NCI-H82 treated with DMSO at 0.1 percent for 48 hours (cell line): ENCODE data around the gene DCLRE1B.

ENCODE experiments used
- DNase-seq: peaks from one replicate; lab custom pipeline; 2025; ENCODE audit not compliant: unreplicated experiment; lab: John Stamatoyannopoulos, UW

DCLRE1B gene

GRCh38 chr1:113904674-113905434 lies at the start of gene DCLRE1B, which contains the start of gene AP4B1:
DCLRE1B (plus strand) TSS chr1:113905326; CDS start chr1:113905587, 261 bp downstream.
AP4B1 (minus strand) TSS chr1:113904799; CDS start chr1:113904717, 82 bp downstream.
- DNase-seq: peak; percentile 99

GRCh38 chr1:113855630-113856400 lies 49.3 kb upstream of the DCLRE1B start:
- no peak for DNase-seq

GRCh38 chr1:113856401-113856790 lies 48.7 kb upstream of the DCLRE1B start:
- DNase-seq: no peak

- DNase-seq: no peak
Observed at GRCh38 chr1:113857776-113858175, 47.4 kb upstream of the DCLRE1B start.

GRCh38 chr1:113858418-113858817 lies 46.7 kb upstream of the DCLRE1B start:
- no peak for DNase-seq

- DNase-seq: no peak
Observed at GRCh38 chr1:113858982-113859381, 46.1 kb upstream of the DCLRE1B start.

GRCh38 chr1:113859478-113860175 lies 45.5 kb upstream of the DCLRE1B start:
- DNase-seq: no peak

GRCh38 chr1:113860891-113861290 lies 44.2 kb upstream of the DCLRE1B start:
- DNase-seq: no peak

- DNase-seq: no peak
Observed at GRCh38 chr1:113861641-113862040, 43.5 kb upstream of the DCLRE1B start.

GRCh38 chr1:113868387-113869083 lies 36.6 kb upstream of the DCLRE1B start:
- DNase-seq: no peak

GRCh38 chr1:113870778-113871177 lies 34.3 kb upstream of the DCLRE1B start:
- no peak for DNase-seq

GRCh38 chr1:113871597-113872113 lies 33.5 kb upstream of the DCLRE1B start, which contains the start of gene PTPN22:
PTPN22 (minus strand) TSS chr1:113871712.
- DNase-seq: no peak

- DNase-seq: no peak
Observed at GRCh38 chr1:113872219-113872935, 32.7 kb upstream of the DCLRE1B start.

GRCh38 chr1:113874012-113874879 lies 30.9 kb upstream of the DCLRE1B start:
- DNase-seq: no peak

GRCh38 chr1:113875714-113876113 lies 29.4 kb upstream of the DCLRE1B start:
- DNase-seq: no peak

GRCh38 chr1:113876176-113876575 lies 28.9 kb upstream of the DCLRE1B start:
- DNase-seq: no peak

- no peak for DNase-seq
Observed at GRCh38 chr1:113879739-113880038, 25.4 kb upstream of the DCLRE1B start.

GRCh38 chr1:113881661-113882060 lies 23.5 kb upstream of the DCLRE1B start:
- no peak for DNase-seq
